Activated T-cell treated with anti-CD3 and anti-CD28 coated beads, Interleukin-2, amount 50 U/mL, for 48 hours (primary cell): ENCODE data around the gene NODAL.

Experiments
- DNase-seq, 2 experiments: peaks; one replicate each; pipeline ENCODE4 v3.0.0-alpha.2; 2020

The NODAL gene

DNA sequence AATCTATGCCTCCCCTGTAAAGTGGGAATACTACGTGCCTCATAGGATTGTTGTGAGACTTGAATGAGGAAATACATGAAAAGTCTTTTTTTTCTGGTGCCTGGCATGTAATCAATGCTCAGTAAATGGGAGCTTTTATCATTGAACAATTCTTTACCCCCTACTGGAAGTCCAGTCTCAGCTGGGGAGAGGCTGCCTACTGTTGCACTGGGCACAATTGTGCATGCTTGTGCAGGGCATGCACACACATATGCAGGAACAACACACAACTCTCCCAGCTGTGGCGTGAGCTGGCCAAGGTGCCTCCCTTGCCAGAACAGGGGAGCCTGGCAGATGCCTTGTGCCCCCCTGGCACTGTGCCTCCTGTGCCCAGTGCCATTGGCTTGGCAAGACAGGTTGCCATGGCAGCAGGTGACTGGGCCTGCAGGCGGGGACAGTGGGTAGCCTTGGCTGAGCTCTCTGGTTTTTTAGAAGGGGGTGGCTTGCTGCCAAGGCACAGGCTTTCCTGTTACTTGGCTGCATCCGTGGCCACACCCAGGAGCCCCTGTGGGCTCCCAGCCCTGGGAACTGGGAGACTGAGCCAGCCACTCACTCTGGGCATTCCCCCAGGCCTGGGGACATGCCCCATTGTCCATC lies 21.0 kb upstream of the NODAL start:
- no peak for DNase-seq

DNA sequence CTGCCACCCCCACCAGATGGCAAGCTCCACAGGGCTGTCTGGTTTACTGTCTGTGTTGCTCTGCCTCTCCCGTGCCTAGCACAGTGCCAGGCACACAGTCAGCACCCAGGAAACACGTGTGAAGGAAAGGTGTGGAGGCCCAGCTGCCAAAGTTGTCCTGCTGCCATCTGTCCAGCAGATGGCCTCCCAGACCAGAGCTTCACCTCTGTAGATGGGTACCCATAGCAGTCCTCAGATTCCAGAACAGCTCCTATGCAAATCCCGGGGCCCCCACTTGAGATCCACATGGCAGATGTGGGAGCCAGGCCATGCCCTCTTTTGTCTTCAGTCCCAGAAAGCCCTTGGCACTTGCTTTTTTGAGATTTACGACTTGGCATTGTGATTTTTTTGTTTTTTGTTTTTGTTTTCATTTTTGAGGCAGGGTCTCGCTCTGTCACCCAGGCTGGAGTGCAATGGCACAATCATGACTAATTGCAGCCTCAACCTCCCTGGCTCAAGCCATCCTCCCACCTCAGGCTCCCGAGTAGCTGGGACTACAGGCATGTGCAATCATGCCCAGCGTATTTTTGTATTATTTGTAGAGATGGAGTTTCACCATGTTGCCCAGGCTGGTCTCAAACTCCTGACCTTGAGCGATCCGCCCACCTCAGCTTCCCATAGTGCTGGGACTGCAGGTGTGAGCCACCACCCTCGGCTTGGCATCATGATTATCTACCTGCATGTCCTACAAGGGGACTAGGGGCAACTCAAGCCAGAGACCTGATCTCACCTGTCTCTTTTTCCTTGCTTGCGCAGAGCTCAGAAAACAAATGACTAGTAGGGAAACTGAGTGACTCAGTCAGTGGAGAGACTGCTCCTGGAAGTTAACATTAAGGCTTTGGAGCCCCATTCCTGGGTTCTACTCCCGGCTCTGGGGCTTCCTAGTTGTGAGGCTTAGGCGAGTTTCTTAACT lies 20.2 kb upstream of the NODAL start:
- DNase-seq = peak; percentile 64 to 65

DNA sequence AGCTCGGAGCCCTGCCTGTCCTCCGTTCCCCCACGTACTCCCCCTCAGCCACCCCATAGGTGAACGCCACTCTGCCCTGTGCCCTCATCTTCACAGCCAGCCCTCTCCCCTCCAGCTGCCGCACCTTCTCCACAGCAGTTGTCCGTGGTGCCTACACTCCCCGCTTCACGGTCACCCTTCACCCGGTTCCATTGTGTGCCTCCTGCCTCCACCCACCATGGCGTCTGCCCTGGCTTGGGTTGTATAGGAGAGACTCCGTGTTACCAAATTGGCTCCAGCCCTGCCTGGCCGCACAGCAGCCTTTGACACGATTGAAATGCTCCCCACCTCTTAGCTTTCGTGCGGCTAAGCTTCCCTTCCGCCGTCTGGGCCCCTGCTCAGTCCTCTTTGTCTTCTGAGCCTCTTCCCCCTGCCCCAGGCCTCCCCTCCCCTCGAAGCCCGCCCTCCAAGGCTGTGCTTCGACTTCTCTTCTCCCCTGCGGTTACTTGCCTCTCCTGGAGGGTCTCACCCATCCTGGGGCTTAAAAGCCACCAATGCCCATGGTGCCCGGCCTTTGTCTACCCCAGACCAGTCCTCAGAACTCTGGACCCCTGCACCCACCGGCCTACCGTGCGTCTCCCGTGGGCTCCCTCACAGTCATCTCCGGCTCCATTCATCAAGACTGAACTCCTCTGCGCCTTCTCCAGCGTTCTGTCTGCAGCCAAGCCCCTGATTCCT lies 18.5 kb upstream of the NODAL start:
- DNase-seq = no peak

DNA sequence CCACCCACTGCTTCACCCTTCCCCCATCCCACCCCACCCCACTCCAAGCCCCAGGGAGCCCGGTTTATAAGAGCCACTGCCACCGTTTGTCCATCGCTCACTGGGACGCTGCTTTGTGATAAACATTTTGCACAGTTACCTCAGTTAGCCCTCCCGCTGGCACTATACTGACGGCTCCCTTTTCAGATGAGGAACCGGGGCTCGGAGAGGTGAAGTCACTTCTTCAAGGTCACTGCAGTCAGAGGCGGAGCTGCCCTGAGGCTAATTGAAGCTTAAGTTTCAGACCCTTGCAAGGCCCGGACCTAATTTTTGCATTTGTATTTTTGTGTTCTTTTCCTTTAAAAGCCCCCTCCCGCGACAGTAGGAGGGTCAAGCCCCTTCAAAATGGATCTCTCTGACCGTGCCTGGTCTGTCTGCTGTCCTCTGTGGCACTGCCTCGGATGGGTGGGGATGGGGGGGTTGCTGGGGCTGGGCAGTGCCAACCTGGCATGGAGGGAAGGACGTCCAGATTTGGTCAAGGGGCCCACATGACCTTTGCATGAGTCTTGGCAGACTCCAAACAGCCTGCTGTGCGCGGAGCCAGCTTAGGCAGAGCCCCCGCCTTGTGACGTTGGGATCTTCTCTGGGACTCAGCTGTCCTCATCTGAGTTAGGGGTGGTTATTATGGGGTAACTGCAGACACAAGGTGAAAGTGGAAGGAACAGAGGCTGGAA lies 17.7 kb upstream of the NODAL start:
- no peak for DNase-seq

DNA sequence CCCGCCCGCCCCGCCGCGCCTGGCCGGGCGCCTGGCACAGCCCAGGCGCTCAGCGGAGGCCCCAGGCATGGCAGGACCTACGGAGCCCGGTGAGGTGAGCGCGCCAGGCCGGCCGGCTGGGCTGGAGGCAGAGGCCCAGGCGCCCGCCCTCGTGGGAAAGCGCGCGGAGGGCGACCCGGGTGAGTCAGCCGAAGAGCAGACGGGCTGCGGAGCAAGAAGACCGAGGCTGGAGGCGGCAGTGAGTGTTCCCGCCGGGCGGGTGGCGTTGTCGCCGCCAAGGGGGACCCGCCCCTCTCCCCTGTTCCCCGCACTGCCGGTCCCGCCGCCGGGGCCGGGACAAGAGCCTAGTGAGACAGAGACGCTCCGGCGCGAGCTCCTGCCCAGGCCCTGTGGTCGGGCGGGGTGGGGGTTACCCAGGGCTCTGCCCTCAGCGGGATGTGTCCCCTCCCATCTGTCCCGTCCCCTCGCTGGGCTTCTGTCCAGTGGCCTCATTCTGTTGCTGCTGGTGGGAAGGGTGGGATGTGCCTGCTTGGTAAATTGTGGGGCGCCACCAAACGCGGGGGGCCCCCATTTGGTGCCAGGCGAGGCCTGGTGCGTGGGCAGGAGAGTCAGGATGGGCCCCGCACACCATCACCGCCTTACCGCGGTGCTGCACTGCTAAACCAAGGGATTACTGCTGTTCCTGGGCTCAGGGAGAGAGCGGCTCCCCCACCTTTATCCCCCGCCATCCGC lies 17.0 kb upstream of the NODAL start:
- DNase-seq = peak; percentile 70 to 78

DNA sequence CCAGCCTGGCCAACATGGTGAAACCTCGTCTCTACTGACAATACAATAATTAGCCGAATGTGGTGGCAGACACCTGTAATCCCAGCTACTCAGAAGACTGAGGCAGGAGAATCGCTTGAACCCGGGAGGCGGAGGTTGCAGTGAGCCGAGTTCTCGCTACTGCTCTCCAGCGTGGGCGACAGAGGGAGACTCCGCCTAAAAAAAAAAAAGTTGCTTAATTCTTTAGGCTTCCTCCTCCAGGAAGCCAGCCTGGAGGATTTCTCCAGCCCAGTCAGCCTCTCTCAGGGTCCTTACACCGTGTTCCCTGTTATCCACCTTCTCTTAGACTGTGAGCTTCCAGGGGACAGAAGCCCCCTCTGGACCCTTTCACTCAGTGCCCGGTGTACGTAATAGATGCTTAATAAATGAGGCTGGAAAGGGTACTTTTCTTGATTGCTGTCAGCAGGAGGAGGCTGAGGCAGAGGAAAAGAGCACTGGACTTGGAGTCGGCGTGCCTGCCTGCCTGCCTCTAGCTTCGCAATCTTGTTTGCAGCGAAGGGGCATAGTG lies 16.4 kb upstream of the NODAL start:
- no peak for DNase-seq

DNA sequence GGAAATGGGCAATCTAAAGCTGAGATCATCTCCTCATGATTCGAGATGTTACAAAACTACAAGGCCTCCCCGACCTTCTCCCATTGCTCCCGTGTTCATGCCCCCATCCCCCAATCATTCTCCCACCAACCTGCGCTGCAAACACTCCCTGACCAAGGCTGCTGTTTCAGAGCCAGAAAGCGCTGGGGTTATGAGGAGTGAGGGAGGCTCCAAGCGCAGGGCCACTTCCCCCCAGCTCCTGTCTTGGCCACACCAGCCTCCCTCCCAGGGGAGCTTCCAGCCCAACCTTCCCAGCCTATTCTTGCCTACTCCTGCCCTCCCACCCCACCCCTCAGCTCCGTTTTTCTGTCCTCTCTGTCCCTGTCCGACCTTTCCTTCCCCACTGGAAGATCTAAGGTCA lies 14.7 kb upstream of the NODAL start:
- no peak for DNase-seq

DNA sequence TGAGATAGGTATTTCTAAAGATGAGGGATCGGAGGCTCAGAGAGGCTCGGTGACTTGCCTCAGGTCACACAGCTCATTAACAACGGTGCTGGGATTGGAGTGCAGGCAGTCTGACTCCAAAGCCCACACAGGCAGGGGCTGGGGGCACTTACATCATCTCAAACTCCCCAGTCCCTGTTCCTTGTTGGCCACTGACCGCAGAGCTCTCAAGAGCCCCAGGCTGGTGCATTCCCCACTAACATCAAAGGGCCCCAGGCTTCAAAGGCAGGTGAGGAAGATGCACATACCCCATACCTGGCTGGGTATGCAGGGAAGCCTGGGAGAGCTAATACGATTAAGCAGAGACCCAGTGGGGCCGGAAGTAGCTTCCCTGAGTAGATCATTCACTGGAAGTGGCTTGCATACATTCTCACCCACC lies 13.7 kb upstream of the NODAL start:
- no peak for DNase-seq

DNA sequence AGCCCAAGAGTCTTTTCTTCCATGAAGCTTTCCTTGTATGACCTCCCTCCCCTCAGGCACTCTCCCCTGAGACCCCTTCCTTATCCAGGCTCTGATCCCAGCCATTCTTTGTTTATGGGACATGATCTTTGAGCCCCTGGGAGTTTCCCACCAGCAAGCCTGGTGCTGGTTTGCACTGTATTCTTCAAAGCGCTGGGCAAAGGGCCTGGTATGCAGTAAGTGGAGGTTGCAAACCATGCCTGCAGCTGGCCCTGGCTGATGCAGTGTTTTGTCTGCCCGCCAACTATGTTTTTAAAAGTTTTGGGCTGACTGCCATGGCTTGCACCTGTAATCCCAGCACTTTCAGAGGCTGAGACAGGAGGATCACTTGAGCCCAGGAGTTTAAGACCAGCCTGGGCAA lies 6.8 kb upstream of the NODAL start:
- no peak for DNase-seq

DNA sequence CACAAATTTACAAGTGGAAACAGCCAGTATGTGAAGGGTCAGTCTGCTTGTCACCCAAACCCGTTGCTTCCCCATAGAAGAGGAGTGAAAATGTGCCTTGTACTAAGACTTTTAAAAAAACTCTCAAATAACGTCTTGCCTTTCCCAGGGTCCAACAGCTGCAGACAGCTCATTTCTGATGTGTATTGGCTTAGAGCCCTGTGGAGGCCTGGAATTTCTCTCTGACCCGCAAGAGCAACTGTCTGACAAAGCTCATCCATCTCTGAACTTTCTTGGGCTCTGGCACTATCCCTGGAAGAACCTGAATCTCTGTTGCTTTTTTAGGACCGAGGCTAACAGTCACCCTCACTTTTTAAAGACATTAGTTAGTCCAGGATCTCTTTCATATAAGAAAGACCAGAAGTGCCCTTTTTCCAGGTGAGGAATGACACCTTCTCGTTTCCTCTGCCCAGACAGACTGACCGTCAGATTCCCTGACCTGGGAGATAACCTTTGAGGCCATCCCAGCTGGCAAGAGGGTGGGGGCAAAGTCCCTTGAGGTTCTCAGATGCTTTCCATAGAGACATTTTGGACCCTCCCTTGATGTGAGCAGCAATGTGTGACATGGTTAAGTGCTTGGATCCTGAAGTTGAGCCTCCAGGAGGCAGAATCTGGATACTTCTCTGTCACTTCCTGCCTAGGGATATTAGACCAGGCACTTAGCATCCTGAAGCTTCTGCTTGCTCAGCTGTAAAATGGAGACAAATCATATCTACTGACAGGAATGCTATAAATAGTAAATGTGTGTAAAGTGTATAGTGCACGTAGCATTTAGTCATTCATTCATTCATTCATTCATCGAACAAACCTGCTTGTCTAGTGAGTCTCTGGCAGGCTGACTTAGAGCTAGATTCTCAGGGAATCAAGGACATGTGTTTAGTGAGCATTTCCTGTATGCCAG lies 4.5 kb upstream of the NODAL start:
- no peak for DNase-seq

DNA sequence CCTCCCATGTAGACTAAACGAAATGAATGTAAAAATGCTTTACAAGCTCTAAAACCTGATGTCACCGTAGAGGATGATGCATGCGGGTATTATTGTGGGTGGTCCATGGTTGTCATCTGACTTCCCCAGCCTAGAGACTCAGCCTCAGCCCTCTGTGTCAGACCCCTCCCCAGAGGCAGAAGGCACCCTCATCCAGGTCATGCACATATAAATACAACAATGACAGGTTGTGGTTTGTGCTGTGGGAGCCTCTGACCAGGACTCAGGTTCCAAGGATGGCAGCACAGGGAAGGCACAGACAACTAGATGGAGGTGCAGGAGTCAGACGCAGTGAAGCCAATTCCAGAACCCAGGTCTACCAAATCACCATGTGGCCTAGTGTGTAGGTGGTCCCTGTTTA lies 3.3 kb upstream of the NODAL start:
- no peak for DNase-seq

DNA sequence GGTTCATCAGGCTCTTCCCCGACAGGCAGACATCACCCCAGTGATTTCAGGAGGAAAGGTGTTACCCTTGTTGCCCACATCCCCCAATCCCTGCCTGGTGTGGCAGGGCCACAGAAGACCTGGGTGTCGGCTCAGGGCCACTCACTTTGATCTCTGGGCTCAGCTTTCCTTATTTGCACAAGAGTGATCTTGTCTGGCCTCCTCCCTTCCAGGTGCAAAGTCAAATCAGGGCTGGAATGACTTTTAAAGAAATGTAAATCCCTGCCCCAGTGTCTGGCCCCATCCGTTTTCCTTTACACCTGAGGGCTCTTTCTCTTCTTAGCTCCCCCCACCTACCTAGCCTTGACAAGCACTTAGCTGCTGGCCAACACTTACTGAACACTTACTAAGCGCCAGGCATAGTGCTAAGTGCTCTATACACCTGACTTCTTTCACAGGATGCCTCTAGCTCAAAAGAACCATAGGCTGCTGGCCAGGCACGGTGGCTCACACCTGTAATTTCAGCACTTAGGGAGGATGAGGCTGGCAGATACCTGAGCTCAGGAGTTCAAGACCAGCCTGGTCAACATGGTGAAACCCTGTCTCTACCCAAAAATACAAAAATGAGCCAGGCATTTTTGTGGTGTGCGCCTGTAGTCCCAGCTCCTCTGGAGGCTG lies 979 bp upstream of the NODAL start:
- DNase-seq = no peak

DNA sequence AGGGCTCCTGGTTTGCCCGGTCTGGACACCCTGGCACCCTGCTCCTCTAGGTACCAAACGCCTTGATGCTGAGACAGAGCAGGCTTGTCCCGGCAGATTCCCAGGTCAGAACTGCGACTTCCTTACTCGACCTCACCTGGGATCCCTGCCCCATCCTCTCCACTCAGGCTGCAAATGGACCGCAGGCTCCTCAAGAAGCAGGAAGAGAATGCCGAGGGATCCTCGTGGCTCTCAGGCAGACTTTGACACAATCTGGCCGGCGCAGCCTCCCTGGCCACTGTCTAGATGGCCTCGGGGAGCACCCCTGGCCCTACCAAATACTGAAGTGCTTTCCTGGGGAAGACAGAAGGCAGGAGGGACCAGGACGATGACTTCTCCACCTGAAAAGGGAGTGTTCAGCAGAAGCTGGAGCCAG lies 421 bp upstream of the NODAL start:
- no peak for DNase-seq

DNA sequence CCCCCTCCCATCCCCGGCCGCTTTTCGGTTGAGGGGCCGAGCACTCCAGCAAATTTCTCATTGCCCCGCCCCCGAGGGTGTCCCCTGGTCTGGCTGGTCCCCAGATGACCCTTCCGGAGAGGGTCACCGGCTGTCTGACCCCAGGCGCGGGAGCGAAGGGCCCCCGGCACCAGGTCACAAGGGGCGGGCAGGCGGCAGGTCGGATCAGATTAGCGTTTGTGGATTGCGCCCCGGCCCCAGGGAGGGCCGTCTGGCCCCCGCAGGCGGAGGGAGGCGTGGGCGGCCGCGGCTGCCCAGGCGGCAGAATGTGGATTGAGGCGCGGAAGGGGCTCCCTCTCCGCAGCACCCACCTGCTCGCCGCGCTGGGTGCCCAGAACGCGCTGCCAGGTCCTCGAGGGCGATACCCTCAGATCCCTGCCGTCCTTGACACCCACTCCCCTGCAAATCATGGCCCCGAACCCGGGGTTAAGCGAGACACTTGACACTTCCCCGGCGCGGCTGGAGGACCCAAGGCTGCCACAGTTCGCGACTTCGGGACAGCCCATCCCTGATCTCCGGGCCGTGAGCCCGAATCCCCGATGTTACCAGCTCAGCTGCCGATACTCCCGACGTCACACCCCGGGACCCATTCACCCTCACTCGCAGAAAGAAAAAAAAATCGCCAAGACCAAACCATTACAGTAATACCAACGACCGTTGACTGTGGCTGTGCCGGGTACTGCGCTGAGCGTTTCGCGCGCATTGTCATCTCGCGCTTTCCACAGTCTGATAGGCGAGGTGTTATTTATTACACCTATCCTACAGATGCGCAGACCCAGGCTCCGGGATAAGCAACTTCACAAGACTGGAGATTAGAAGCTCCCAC lies 953 bp downstream of the NODAL start:
- DNase-seq = peak; percentile 30 to 47

DNA sequence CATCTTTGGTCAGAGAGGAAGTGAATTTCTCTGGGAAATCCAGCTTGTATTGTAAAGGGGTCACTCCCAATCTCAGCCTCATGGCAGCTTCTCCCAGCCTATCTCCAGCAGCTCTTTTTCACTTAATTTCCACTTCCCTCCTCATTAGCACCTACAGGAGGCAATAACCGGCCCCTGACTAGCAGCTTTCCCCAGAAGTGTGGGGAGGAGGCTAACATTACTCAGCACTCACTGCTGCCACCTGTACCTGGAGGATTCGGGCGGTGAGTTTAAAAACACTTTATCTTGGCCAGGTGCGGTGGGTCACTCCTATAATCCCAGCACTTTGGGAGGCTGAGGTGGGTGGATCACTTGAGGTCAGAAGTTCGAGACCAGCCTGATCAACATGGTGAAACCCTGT lies 3.8 kb downstream of the NODAL start:
- no peak for DNase-seq

DNA sequence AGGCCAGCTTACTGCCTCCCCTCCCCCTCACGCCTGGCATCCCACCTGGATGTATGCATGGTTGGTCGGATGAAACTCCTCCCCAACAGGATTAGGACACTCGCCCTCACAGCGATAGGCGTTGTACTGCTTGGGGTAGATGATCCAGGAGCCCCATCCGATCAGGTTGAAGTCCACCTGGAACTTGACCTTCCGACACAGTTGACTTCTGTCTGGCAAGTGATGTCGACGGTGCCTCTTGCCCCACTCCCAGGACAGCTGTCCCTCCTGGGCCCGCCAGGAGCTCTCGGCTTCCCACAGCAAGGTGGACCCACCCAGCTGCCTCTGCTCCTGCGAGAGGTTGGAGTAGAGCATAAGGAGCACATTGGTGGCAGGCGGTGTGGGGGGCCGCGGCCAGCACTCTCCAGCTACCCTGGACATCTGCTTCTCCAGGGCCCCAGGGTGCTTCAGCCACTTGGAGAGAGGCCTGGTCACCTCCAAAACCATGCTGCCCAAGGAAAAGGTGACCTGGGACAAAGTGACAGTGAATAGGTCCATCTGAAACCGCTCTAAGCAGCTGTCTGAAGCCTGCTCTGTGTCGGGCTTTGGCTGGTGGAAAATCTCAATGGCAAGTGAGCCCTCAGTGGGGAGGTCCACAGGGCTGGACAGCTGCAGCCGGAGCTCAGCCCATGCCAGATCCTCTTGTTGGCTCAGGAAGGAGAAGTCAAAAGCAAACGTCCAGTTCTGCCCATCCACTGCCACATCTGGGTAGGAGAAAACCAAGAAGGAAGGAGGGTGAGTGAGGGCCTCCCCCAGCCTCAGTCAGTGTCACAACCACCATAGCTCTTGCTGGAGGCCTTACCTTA lies 6.0 kb downstream of the NODAL start:
- no peak for DNase-seq

DNA sequence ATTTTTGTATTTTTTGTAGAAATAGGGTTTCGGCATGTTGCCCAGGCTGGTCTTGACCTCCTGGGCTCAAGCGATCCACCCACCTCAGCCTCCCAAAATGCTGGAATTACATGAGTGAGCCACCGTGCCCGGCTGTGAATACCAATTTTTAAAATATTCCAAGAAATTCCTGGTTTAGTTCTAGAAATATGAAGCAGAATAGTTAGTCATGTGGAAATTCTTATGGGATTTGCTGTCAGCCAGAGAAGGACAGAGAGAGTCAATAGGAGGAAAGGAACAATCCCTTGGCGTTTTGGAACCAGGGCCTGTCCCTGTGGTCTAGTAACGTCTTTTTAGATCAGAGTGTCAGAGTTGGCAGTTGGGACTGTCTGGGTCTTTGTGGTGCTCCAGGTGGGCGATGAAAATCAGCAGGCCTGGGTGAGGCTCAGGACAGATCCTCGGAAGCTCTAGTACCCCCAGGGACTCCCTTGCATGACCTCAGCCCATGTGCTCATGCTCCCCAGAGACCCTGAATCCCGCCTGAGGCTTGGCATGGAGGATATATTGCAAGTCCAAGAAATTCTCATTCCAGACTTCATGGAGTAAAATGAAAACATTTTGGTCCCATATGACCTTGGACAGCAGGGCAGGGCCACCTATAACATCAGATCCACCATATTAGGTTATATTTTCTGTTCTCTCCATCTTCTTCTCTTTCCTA lies 7.8 kb downstream of the NODAL start:
- DNase-seq = no peak
